ENCODE data around the gene FSHR. TPM values are rescaled to one million over a fixed set of nuclear protein-coding genes. Genes with fewer than 3 reads are reported as not detected.

FSHR gene
- total RNA-seq, 1 donor = not detected

GRCh38 chr2:49108436-49108835 lies 45.9 kb downstream of the FSHR start:
- no peak overlapping the region for H3K4me3 ChIP-seq (ENCODE audit: low read depth, low read length)
- TF ChIP-seq, protein P1, sequence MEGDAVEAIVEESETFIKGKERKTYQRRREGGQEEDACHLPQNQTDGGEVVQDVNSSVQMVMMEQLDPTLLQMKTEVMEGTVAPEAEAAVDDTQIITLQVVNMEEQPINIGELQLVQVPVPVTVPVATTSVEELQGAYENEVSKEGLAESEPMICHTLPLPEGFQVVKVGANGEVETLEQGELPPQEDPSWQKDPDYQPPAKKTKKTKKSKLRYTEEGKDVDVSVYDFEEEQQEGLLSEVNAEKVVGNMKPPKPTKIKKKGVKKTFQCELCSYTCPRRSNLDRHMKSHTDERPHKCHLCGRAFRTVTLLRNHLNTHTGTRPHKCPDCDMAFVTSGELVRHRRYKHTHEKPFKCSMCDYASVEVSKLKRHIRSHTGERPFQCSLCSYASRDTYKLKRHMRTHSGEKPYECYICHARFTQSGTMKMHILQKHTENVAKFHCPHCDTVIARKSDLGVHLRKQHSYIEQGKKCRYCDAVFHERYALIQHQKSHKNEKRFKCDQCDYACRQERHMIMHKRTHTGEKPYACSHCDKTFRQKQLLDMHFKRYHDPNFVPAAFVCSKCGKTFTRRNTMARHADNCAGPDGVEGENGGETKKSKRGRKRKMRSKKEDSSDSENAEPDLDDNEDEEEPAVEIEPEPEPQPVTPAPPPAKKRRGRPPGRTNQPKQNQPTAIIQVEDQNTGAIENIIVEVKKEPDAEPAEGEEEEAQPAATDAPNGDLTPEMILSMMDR (IDR thresholded peaks at IDR 0.05; ENCODE audit: insufficient read depth, low read depth, low read length) = no peak
- no peak for DNase-seq (ENCODE audit: low read depth)

DNA sequence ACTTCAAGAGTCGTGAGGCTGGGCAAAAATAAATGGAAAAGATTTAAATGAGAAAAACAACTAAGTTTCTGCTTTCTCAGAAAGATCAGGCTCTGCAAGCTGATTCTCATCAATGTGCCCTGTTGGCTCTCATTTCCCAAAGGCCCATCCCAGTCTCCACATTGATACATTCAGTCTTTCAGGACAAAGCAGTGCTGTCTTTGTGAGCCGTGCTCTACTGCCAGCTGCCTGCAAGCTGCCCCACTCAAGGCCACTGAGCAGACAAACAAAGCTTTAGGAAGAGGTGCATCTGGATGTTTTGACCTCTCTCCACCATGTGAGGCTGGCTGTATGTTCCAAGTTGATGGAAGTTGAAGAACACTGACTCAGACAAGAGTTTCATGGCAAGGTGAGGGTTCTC lies 48.8 kb downstream of the FSHR start:
- TF ChIP-seq, protein P1 (IDR thresholded peaks at IDR 0.05; ENCODE audit: insufficient read depth, low read depth, low read length) = no peak
- no peak overlapping the region for H3K4me3 ChIP-seq (ENCODE audit: low read depth, low read length)
- no peak for DNase-seq (ENCODE audit: low read depth)

- TF ChIP-seq, protein P1 (IDR thresholded peaks at IDR 0.05; ENCODE audit: insufficient read depth, low read depth, low read length) = no peak
- no peak overlapping the region for H3K4me3 ChIP-seq (ENCODE audit: low read depth, low read length)
Observed at GRCh38 chr2:49102146-49102545, 52.2 kb downstream of the FSHR start.

GRCh38 chr2:49080681-49081080 lies 73.6 kb downstream of the FSHR start:
- TF ChIP-seq, protein P1 (IDR thresholded peaks at IDR 0.05; ENCODE audit: insufficient read depth, low read depth, low read length) = no peak
- H3K4me3 ChIP-seq (ENCODE audit: low read depth, low read length) = no peak overlapping the region
- DNase-seq (ENCODE audit: low read depth) = no peak

More at GRCh38 chr2:49102146-49102545, 52.2 kb downstream of the FSHR start:
- no peak for DNase-seq (ENCODE audit: low read depth)

DNA sequence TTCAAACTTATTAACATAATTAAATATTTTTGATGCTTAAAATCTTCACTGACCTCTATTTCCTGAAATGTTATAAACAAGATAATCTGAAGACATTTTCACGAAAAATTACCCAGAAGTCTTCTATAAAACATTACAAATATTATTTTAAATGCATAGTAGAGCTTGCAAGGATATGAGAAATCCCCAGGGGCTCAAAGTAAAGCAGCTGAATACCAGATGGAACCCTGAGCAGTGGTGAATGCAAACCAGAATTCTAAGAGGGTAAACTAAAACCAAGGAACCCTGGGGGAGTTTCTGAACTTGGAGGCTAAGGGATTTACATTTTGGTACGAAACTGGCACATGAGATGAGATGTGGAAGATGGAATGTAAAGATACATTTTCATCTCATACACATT lies 83.6 kb downstream of the FSHR start:
- no peak overlapping the region for H3K4me3 ChIP-seq (ENCODE audit: low read depth, low read length)
- TF ChIP-seq, protein P1 (IDR thresholded peaks at IDR 0.05; ENCODE audit: insufficient read depth, low read depth, low read length) = no peak
- no peak for DNase-seq (ENCODE audit: low read depth)

DNA sequence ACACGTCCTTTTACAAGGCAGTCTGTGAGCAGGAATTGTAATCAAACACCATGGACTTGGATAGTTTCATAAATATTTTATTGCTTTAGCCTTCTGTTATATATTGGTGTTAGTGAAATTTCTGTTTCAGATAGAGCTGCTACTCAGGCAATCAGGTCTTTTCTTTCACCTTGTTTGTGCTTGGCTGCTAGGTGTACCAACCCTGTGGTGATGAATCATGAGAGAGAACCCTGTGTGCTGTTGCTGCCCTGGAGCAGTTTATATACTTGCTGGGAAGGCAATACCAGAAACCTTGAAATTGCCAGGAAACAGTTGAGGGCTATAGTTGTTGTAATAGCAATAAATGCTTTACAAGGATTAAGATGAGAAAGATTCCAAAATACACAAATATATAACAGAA lies 84.5 kb downstream of the FSHR start:
- no peak overlapping the region for H3K4me3 ChIP-seq (ENCODE audit: low read depth, low read length)
- TF ChIP-seq, protein P1 (IDR thresholded peaks at IDR 0.05; ENCODE audit: insufficient read depth, low read depth, low read length) = no peak
- DNase-seq (ENCODE audit: low read depth) = no peak

DNA sequence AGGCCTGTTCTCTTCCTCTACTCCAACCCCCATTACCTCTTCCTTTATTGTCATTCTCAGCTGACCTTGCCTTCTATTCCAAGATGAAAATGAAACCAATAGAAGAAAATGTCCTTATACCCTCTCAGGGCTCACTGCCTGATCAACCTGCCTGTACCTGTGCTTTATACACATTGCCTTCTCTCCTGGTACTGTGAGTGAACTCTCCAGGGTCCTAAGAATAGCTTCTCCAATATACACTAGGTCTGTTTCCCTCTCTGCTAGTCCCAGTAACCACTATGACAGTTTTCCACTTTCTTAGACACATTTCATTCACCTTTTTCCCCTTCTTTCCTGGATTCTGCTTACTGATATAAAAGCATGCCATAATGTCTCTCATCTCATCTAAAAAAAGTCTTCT lies 85.7 kb downstream of the FSHR start:
- TF ChIP-seq, protein P1 (IDR thresholded peaks at IDR 0.05; ENCODE audit: insufficient read depth, low read depth, low read length) = no peak
- H3K4me3 ChIP-seq (ENCODE audit: low read depth, low read length) = no peak overlapping the region
- no peak for DNase-seq (ENCODE audit: low read depth)

Measured in fibroblast of villous mesenchyme (primary cell).